T47D (cell line): Measurements from ENCODE around the gene APEH.
"Not testable (repeated sequence)": the region's sequence is repeated elsewhere in the genome, so short reads cannot be mapped to it uniquely, and the experiment has no call there.

Experiments used
- DNase-seq, 2 experiments: peaks; one replicate each; pipeline versions ENCODE4 v3.0.0 to v3.0.0-alpha.2; 2011 to 2012; ENCODE audit warnings: low read depth in 1 of 2, low spot score in 1 of 2
- JUND ChIP-seq: IDR thresholded peaks from 2 replicates; pipeline ENCODE4 v1.6.1; 2012; ENCODE audit warnings: low read depth
- in situ Hi-C: cut with HindIII; loops from 2 replicates; pipeline ENCODE4 v1.10.0; 2016; ENCODE audit warnings: low sequenced_read_pairs, low pct_unique_long_range_greater_than_20kb

APEH gene

GRCh38 chr3:49695350-49696015 is 21.3 kb downstream of the APEH start:
- in situ Hi-C loops, DNase-seq: not testable (repeated sequence)

- TF ChIP-seq JUND: no peak
- in situ Hi-C loops: no loop called here
- no peak for DNase-seq
Observed at GRCh38 chr3:49699281-49699979, 25.3 kb downstream of the APEH start.

GRCh38 chr3:49700014-49700413 is 25.9 kb downstream of the APEH start:
- DNase-seq: no peak
- in situ Hi-C loops: no loop called here
- no peak for TF ChIP-seq JUND

GRCh38 chr3:49700453-49701128 is 26.4 kb downstream of the APEH start:
- in situ Hi-C loops: no loop called here
- DNase-seq: no peak

DNA sequence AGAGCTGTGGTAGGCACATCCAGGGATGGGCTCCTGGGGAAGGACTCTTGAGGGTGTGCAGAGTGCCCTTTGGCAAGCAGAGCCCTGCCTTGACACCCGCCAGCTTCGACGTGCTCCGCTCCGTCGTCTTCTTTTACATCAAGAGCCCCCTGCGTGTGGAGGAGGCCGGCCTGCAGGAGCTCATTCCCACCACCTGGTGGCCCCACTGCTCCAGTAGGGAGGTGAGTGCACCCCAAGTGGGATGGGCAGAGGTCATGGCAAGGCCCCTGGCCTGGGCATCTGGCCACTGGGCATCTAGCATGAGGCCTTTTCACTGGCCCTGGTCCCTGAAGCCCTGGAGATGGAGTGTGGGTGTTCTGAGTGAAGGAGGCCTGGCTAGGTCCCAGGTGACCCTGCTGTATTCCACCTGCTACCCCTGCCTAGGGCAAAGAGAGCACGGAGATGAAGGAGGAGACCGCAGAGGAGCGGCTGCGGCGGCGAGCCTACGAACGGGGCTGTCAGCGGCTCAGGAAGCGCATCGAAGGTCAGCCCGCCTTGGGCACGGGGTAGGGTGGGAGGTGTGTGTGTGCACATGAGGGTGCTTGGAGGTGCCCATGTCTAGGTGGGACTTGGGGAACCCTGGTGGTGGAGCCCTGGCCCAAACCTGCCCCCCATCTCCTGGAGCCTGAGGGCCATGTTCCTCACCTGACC is 27.4 kb downstream of the APEH start:
- in situ Hi-C loops: no loop called here
- peak in 1 of 2 experiments; percentile 15 for DNase-seq
- no peak for TF ChIP-seq JUND

More at GRCh38 chr3:49700453-49701128, 26.4 kb downstream of the APEH start:
- no peak for TF ChIP-seq JUND

GRCh38 chr3:49702672-49703071 is 28.5 kb downstream of the APEH start:
- in situ Hi-C loops: no loop called here
- DNase-seq: no peak
- no peak for TF ChIP-seq JUND

- no peak for TF ChIP-seq JUND
- peak; percentile 60 to 74 for DNase-seq
- in situ Hi-C loops: no loop called here
Observed at GRCh38 chr3:49703443-49703927, 29.3 kb downstream of the APEH start.

DNA sequence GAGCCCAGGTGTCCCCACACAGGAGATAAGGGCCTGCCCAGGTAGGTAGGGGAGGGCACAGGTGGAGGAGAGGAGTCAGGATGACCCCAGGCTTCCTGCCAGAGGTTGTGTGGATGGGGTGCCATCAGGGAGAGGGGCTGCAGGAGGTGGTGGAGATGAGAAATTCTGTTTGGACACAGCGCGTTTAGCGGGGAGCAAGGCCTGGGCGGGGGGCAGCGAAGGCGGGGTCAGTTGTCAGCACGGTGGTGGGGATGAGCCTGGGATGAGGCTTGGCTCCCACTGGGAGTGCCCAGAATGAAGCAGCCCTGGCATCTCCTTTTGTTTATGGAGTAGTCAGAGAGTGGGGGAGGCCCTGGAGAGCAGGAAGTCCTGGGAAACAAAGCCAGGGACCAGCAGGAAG is 29.8 kb downstream of the APEH start:
- in situ Hi-C loops: no loop called here
- TF ChIP-seq JUND: no peak
- no peak for DNase-seq

DNA sequence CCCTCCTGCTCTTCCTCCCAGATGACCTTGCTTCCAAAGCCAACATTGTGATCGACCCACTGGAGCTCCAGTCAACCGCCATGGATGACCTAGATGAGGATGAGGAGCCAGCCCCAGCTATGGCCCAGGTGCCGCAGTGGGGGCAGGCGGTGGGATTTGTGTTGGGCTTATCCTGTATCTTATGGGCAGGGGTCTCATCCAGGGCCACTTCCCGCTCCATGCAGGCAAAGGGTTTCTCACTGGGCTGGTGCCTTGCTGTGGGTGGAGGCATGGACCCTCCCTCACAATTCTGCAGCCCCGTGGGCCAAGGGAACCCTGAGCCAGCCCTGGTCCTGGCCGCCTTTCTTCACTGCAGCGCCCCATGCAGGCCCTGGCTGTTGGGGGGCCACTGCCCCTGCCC is 30.5 kb downstream of the APEH start:
- no peak for TF ChIP-seq JUND
- no peak for DNase-seq
- in situ Hi-C loops: no loop called here

- in situ Hi-C loops: no loop called here
- DNase-seq: no peak
- no peak for TF ChIP-seq JUND
Observed at GRCh38 chr3:49705390-49705960, 31.3 kb downstream of the APEH start.

DNA sequence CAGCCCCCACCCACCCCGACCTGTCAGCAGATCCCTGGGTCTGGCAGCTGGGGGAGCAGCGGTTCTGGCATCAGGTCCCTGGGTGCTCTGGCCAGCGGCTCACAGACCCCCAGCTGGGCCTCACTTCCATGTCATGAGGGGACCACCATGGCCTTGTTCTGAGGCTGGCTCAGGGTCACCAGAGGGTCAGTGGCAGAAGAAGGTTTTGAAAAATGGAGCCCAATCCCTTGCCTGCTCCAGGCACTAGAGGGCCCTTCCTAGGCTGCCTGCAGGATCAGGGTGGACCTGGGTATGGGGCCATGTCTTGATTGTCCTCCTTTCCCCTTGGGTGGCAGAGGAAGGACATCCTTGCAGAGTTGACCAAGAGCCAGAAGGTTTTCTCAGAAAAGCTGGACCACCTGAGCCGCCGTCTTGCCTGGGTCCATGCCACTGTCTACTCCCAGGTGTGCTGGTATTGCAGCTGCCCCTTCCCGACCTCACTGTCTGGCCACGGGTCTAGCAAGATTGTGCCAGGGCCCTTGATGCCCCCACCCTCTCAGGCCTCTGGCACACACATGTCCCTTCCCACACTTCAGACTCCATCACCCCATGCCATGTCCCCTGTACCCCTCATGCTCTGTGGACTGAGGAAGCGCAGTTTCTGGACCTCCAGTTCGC is 32.4 kb downstream of the APEH start:
- in situ Hi-C loops: no loop called here
- TF ChIP-seq JUND: no peak
- no peak for DNase-seq

DNA sequence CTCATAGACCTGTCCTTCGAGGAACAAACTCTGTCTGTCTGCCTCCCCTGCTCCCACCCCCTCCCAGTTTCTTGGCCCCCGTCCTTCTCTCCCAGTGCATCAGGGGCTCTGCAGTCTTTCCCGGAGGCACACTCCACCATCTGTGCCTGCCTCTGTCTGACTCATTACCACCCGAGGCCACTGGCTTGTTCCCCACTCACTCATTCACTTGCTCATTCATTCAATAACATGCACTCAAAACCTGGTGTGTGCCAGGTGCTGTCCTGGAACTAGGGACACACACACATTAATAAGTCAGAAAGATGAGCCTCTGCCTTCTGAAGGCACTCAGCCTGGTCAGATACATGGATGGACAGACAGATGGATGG is 32.9 kb downstream of the APEH start:
- in situ Hi-C loops: no loop called here
- no peak for TF ChIP-seq JUND
- no peak for DNase-seq
